Gastroesophageal sphincter (tissue), 4 donors: ENCODE results near the gene RPL3. TPM values are rescaled to one million over a fixed set of nuclear protein-coding genes. Genes with fewer than 3 reads are reported as not detected.

Source experiments
- ATAC-seq: fragments of 150-250 bp; one replicate; pipeline ENCODE4 v1.9.1; 2016; ENCODE audit warnings: mild to moderate bottlenecking, moderate library complexity
- H3K27ac ChIP-seq, 4 donors: fragments of 200-600 bp; sonication (generic) in 3 of 4; 1 replicate in 3 of 4; 2 replicates in 1 of 4; pipeline ENCODE4 v1.5.1; 2016 to 2019
- H3K27me3 ChIP-seq: fragments of 200-600 bp; sonication (generic); one replicate; pipeline ENCODE4 v1.5.1; 2019
- H3K36me3 ChIP-seq, 2 donors: fragments of 200-600 bp; sonication (generic); one replicate each; pipeline ENCODE4 v1.5.1; 2019; ENCODE audit warnings: control low read depth in 1 of 2
- H3K4me1 ChIP-seq, 3 donors: fragments of 200-600 bp; sonication (generic); 1 replicate in 2 of 3; 2 replicates in 1 of 3; pipeline ENCODE4 v1.5.1; 2016 to 2019; ENCODE audit warnings: control low read depth in 2 of 3
- H3K4me3 ChIP-seq, 2 donors: fragments of 200-600 bp; sonication (generic); one replicate each; pipeline ENCODE4 v1.5.1; 2019; ENCODE audit warnings: mild to moderate bottlenecking in 1 of 2, moderate library complexity in 1 of 2
- H3K9me3 ChIP-seq, 3 donors: fragments of 200-600 bp; sonication (generic); one replicate each; pipeline ENCODE4 v1.5.1; 2017 to 2019; ENCODE audit warnings: control low read depth in 2 of 3
- CTCF ChIP-seq, 4 experiments: fragments of 200-600 bp in 2 of 4; fragments of 450-650 bp in 2 of 4; sonication (generic) in 1 of 4; IDR thresholded peaks; one replicate each; pipeline ENCODE4 v1.5.1; 2017 to 2019; ENCODE audit warnings: antibody characterized with exemption in 4 of 4, mild to moderate bottlenecking in 2 of 4, moderate library complexity in 2 of 4
- EP300 ChIP-seq: sonication (generic); formaldehyde crosslinking; IDR thresholded peaks from one replicate; pipeline ENCODE4 v1.6.1; 2017; ENCODE audit warnings: antibody characterized with exemption, mild to moderate bottlenecking
- POLR2A ChIP-seq, 2 donors: fragments of 450-650 bp; IDR thresholded peaks; one replicate each; pipeline ENCODE4 v1.6.1; 2017; ENCODE audit warnings: antibody characterized with exemption in 2 of 2, mild to moderate bottlenecking in 2 of 2, moderate library complexity in 1 of 2
- POLR2AphosphoS5 ChIP-seq: sonication (generic); formaldehyde crosslinking; IDR thresholded peaks from one replicate; pipeline ENCODE4 v1.6.1; 2017; ENCODE audit warnings: antibody characterized with exemption
- WGBS, 2 donors: methylation state at CpG; one replicate each; pipeline ENCODE4 v1.1.5; 2018; ENCODE audit warnings: low coverage in 1 of 2; 5-methylcytosine and 5-hydroxymethylcytosine counted together
- total RNA-seq, 4 donors: library from RNA; depleted of rRNA; stranded (reverse); fragments of >200 nt; gene quantifications; one replicate each; pipeline ENCODE4 v1.1.0, GENCODE V29; 2016

RPL3 gene
- total RNA-seq, 4 donors from 2014 or later: 1,539 to 2,425 (median 1,793) TPM

- H3K36me3 ChIP-seq: peaks cover 3 to 67% of the 10 kb centered on the region in 2 donors
- TF ChIP-seq EP300: no peak
- peak; percentile 72 for TF ChIP-seq POLR2AphosphoS5
- no peak for TF ChIP-seq POLR2A (IDR thresholded peaks at IDR 0.05)
- TF ChIP-seq CTCF (IDR thresholded peaks at IDR 0.05): peak in 3 of 4 experiments; percentile 76 to 91 (median 86)
- peak overlapping the region in 1 of 2 donors; percentile 9 for H3K4me3 ChIP-seq
- H3K27me3 ChIP-seq: no peaks in the 10 kb centered on the region
- H3K4me1 ChIP-seq: peaks cover 0 to 57% (median 31%) of the 10 kb centered on the region in 3 donors
- H3K27ac ChIP-seq: peak overlapping the region in 3 of 4 donors; percentile 43 to 98 (median 96)
- WGBS, 2 donors: 53% methylated on average over 8 of the region's 17 CpGs; no CpG with 5 or more reads in 1 of the 2 donors
- no peaks in the 10 kb centered on the region for H3K9me3 ChIP-seq
- peak; percentile 63 for ATAC-seq
These were observed 2.9 kb downstream of the RPL3 start for GRCh38 chr22:39316440-39317083.

- no peak for TF ChIP-seq CTCF (IDR thresholded peaks at IDR 0.05)
- no peak for TF ChIP-seq POLR2A (IDR thresholded peaks at IDR 0.05)
- Histone ChIP-seq H3K27ac (peak overlapping the region in 3 of 4 donors; percentile 43 to 98 (median 96)), H3K4me3 (no peak overlapping the region), H3K4me1 (peaks cover 0 to 62% (median 31%) of the 10 kb centered on the region in 3 donors), H3K27me3 (no peaks in the 10 kb centered on the region), H3K36me3 (peaks cover 3 to 71% of the 10 kb centered on the region in 2 donors), H3K9me3 (no peaks in the 10 kb centered on the region)
- no peak for ATAC-seq
- WGBS, 2 donors: 60 to 67% methylated on average over 1 to 2 of the region's 13 CpGs
These were observed 4.0 kb downstream of the RPL3 start for GRCh38 chr22:39315389-39315788.

GRCh38 chr22:39314251-39314971, 5.0 kb downstream of the RPL3 start:
- ATAC-seq: no peak
- Histone ChIP-seq H3K27me3 (no peaks in the 10 kb centered on the region), H3K4me1 (peaks cover 0 to 68% (median 35%) of the 10 kb centered on the region in 3 donors), H3K36me3 (peaks cover 3 to 71% of the 10 kb centered on the region in 2 donors), H3K27ac (peak overlapping the region in 1 of 4 donors; percentile 35), H3K9me3 (no peaks in the 10 kb centered on the region), H3K4me3 (no peak overlapping the region)
- TF ChIP-seq POLR2A (IDR thresholded peaks at IDR 0.05) (no peak), POLR2AphosphoS5 (no peak), CTCF (IDR thresholded peaks at IDR 0.05) (no peak), EP300 (no peak)
- WGBS, 2 donors: 80 to 83% methylated on average over 8 to 9 of the region's 14 CpGs

- Histone ChIP-seq H3K27me3 (no peaks in the 10 kb centered on the region), H3K36me3 (peaks cover 3 to 71% of the 10 kb centered on the region in 2 donors), H3K27ac (peak overlapping the region in 2 of 4 donors; percentile 9 to 35), H3K9me3 (no peaks in the 10 kb centered on the region), H3K4me3 (no peak overlapping the region), H3K4me1 (peaks cover 0 to 74% (median 40%) of the 10 kb centered on the region in 3 donors)
- 40 to 50% methylated on average over 1 to 6 of the region's 20 CpGs for whole genome bisulfite sequencing, 2 donors
- TF ChIP-seq EP300 (no peak), POLR2AphosphoS5 (peak; percentile 23), CTCF (IDR thresholded peaks at IDR 0.05) (no peak), POLR2A (IDR thresholded peaks at IDR 0.05) (no peak)
- ATAC-seq: no peak
These were observed 6.0 kb downstream of the RPL3 start for GRCh38 chr22:39313258-39314001.
